GM18498 (cell line): Measurements from ENCODE around the gene SLC6A1.

Experiments
- ATAC-seq: cut with Tn5 transposase; IDR thresholded peaks from one replicate; pipeline ENCODE4 v1.9.1; 2021; ENCODE audit warnings: mild to moderate bottlenecking, moderate library complexity; ENCODE audit not compliant: unreplicated experiment

The SLC6A1 gene

DNA sequence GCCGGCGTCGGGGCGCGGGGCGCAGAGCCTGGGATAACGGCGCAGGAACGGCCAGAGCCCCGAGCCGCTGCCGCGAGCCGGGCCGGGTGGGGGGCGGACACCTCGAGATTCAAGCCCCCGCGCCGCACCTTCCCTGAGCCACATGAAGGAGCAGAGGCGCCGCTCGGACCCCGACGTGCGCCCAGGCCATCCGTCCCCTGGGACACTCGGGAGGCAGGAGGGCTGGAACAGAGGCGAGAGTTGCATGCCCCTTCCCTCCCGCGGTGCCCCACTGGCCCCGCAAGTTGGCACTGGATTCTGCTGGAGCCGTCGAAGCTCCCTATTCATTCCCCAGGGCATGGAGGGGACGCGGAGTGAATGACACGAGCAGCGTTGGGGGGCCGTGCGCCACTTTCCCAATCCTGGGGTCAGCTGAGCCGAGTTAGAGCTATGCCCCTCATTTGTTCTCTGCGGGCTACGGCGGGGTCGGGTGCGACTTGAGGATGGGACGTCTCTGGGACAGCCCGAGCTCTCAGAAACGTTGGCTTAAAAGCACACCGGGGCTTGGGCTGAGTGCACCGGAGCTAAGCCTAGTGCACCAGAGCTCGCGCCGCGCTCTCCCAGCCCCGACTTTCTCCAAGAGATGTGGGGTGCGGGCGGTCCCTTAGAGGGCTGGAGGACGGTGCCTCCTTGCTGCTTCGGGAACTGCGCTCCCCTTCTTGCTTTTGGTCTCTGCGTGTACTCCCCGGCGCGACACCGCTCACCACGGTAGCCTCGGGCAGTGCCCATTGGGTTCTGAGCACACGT is 588 bp downstream of the SLC6A1 start:
- ATAC-seq, result no peak

DNA sequence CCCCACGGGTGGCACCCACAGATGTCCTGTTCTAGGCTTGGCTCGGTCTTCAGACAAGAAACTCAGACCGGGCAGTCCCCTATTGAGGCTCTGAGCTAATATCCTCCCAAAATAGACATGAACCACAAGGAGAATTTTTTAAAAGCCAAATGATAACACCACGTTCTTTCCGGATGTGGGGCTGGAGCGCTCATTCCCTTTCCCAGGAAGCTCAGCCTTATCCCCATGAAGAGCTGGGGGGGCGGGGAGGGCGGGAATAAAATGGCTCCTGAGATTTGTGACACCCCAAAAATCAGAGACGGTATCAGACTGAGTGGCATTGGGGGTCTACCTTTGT is 1.1 kb downstream of the SLC6A1 start:
- no peak for ATAC-seq

DNA sequence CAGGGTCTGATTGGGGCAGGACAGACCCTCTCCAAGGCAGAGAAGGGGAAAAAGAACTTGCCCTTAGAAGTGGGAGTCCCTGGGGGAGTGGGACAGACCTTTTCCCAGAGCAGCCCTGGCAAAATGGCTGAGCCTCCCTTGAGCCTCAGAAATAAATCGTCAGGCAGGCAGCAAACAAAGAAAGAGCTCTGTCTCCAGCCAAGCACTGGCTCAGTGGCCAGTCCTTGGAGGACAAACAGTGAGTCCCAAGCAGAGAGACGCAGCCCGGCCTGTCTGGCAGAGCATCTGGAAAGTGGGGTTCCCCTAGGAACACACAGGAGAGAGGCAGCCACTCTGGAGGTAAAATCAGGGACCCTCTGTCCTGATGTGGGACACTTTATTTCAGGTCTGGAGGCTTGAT is 1.8 kb downstream of the SLC6A1 start:
- ATAC-seq, result no peak

DNA sequence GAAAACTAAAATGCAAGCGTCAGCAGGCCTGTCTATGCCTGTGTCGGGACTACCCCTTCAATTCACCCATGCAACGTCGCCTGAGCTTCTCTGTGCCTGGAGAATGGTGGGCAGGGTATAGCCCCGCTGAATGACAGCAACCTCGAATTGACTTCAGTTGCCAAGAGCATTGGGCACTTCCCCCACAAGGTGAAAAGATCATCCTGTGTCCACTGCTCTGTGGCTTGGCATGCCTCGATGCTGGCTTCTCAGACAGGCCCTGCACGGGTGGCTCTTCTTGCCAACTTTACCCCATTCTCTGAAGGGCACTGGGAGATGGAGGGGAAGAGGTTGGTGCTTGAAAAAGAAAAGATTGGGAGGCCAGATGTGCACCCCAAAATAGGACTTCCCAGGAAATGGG is 3.3 kb downstream of the SLC6A1 start:
- no peak for ATAC-seq

DNA sequence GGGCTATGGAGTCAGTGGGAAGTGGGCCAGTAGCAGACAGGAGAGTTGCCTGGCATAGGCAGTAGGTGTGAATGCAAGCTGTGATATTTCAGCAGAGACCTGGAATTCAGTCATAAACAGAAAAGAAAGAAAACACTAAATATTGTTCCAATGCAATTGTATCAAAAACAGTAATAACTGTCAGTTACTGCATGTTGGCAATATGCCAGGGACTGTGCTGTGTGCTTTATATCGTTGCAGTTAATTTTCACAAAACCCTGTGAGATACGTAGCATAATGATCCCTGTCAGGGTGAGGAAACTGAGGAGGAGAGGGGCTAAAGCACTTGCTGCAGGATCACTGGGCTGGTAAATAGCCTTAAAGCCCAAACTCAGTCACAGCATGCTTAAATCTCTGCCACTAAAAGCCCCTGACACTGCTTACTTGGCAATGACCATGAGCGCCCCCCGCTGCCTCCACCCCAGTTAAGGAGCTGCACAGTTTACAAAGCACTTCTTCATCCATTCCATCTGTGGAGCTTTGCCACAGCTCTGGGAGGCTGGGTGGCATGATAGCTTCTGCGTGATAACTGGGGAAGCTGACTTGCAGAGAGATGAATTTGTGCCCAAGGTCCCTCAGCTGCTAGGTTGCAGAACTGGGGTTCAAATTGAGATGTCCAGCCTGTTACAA is 3.9 kb downstream of the SLC6A1 start:
- ATAC-seq, result no peak

DNA sequence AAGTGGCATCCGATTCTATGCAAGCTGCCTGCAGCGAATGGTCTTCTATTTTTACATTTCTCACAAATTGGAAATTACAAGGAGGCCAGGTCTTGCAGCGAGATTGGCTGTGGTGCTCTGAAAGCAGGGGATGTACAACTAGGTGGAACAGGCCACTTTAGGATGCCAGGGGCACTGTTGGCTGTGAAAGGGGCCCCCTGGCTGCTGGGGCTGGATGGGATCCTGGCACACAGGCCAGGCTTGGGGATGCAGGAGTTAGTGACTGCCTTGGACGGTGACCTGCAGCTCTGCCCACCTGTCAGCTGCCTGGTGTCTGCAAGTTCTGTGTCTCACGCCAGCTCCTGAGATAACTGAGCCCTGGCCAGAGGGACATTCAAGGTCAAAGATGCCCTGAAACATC is 4.6 kb downstream of the SLC6A1 start:
- ATAC-seq, result no peak

DNA sequence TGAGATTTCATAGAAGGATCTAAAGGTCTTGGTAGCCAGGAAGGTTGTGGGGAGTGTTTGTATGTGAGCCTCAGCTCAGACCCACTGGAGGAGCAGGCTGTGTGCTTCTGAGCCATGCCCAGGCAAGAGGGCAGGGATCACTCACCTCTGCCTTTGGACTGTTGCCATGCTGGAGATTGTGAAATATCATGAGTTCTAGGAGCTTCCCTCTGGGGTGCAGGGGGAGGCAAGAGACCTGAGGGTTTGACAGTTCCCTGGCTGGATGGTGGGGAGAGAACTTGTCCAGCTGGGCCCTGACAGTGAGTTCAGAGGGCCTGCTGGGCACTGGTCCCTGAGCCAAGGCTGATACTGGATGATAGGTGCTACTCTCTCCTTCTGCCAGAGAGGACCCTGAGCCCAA is 6.0 kb downstream of the SLC6A1 start:
- no peak for ATAC-seq

DNA sequence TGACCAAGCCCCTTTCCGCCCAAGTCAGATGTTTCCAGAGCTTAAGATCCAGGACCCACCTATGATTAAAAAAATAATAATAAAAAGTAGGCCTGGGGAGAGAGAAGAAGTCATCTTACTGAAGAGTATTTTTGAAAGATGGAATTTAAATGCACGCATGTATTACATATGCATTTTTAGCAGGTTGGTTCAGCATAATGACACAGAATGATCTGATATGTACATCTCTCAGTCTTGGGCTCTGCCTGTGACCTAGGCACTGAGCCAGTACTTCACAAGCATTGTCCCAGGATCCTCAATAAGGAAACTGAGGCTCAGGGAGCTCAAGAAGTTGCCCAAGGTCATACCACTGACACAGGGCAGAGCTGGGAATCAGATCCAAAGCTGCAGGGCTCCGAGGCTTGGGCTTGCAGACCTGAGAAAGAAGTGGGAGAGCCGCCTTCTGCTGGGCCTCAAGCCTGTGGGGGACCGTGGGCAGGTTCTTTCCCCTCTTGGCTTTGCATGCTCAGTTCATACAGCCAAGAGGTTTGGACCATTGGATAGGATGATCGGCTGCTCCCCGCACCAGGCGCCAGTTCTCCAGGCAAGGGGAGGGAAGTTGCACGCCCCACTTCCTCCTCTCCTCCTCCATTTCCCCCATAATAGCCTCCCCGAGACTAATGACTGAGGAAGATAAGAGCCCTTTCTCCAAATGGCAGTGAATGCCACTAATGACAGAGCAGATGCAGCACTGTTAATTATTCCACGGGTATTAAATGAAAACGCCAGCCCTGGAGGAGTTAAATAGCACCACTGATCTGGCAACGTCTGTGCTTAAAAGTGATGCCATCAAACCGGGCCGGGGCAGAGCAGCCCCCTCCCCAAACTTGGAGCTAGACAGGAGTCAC is 6.9 kb downstream of the SLC6A1 start:
- ATAC-seq, result no peak

DNA sequence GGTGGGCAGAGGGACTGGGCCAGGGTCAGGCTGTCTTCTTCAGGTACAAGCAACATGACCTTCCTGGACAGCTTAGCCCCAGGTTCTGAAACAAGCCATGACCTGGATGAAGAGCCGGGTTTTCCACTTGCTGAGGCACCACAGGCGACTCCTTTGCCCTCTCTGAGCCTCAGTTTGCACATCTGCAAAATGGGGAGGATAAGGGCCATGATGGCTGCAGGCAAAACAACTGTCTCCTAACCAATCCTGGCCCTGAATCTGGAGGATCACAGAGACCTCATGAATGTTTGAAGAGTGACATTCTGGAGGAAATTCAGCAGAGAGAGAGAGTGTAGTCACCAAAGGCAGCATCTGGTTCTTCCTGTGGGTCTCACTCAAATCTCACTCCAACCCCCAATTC is 8.0 kb downstream of the SLC6A1 start:
- no peak for ATAC-seq

DNA sequence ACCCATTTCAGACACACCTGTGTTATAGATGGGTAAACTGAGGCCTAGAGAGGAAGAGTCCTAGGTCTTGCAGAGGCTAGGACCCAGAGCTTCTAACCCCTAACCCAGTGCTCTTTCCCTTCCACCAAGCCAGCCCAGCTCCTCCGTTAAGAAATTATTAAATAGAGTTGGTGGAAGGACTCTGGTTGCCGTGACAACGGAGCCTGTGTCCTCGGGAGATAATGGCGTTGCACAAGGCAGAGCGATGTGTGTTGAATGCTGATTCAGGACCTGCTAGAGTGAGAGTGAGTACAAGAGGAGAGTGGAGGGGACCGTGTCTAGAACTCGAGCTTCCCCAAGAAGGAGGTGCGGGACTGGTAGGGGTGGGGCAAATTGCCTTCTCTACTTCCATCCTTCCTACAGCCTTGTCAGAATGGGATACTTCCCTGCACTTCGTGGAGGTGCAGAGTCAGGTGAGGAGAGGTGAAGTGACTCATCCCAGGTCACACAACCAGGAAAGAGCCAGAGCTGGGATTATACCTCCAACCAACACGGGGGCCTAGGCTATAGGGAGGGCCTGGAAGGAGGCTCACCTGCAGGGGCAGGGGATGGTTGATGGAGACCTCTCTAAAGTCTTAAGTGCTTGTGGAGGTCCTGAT is 8.6 kb downstream of the SLC6A1 start:
- ATAC-seq, result no peak

DNA sequence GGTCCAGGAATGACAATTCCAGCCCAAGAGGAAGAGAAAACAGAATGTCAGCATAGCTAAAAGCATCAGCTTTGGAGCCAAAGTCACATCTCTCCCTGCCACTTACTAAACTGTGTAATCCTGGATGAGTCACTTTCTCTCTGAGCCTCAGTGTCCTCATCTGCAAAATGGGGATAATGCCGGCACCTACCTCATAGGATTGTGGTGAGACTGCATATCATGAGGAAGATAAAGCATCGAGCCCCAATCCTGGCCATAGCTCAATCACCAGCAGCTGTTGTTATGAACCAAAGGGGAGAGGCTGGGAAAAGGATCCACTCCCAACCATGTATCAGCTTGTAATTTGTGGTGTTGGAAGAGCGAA is 9.1 kb downstream of the SLC6A1 start:
- ATAC-seq, result no peak

DNA sequence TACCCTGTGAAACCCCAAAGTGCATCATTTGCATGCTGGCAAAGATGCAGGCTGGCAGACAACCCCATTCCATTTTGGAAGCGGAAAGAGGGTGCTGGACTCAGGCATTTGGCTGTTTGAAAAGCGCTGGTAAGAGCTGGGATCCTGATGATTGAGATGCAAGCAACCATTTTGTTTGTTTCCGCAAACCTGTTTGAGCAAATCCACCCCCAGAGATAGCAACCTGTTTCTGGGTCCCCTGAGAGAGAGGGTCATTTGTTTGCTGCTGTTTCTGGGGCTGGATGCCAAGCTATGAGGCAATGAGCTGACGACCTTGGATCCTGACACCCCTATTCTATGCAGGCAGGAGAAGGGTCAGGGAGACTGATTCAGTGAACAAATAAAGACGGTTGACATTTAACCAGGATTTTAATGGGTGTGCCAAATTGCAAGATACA is 9.8 kb downstream of the SLC6A1 start:
- ATAC-seq, result no peak

DNA sequence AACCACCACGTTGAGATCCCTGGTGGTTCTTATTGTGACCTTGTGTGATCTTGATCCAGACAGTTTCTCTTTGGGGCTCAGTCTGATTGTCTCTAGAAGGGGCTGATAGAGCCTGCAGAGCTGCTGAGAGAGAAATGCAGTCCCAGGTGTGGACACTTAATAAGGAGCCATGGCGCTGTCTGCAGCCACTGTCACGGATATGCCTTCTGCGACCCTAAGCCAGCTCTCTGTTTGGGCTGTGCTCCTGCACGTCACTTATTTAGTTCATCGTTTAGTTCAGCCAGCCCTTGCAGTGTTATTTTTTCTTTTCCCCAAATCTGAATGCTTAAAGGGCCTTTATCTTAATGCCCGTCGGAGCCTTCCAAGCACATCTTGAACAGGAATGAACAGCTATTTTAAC is 12.0 kb downstream of the SLC6A1 start:
- no peak for ATAC-seq

DNA sequence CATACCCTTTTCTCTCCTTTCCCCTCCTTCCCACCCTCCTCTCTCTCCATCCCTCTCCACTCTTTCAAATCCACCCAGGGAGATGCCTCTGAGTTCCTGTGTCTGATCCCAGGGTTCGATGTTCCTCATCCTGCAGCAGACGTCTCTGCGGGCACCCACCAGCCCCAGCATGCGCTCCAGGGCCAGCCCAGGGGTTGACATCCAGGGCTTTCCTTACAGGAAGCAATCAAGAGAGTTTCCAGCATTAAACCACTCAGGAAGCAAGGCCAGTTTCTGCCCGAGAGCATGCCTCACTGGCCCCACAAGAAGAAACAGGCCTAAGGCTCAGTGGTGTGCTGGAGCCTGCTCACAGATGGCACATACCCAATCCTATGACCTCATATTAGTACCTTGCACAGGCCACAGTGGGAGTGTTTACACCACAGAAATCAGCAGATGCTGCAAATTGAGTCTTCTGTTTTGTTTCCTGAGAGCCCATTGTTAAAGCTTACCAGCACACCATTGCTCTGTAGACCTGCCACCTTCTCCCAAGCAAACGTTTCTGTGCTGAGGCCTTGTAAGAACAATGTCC is 13.2 kb downstream of the SLC6A1 start:
- no peak for ATAC-seq

DNA sequence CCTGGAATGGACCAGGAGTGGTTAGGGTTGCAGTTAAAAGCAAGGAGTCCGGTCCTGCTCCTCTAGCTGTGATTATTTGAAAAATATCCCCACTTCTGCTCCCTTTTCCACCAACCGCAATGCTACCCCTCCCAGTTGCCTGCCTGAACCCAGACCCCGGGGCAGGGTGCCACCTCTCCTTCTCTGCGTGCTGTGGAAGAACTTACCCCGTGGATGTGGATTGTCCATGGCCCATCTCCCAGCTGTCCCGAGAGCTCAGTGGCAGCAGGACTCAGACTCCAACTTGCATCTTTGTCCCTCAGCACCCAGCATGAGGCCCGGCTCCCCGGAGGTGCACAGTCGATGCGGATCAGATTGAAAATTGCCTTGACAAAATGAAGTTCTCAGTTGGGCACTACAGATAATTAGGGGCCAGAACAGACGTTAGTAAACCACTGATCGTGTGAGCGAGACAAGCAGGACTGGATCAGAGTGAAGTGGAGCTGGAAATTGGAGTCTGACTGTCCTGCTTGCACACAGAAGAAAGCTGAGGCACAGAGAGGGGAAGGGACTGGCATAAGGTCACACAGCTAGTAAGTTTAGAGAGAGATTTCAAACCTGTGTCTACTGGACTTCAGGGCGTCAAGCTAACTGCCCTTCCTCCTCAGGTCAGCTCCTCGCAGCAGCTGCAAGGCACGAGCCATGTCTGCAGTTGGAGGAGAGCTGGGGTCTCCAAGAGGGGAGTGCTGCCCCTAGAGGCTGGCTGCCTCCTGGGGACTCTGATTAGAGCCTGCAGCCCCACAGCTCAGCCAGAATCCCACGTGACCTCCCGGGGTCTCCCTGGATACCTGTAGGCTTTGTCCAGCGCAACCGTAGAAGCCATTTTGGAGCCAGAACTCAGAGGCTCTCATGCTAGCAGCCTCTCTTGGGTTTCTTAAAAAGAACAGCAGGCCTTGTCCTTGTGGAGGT is 14.7 kb downstream of the SLC6A1 start:
- ATAC-seq, result no peak

DNA sequence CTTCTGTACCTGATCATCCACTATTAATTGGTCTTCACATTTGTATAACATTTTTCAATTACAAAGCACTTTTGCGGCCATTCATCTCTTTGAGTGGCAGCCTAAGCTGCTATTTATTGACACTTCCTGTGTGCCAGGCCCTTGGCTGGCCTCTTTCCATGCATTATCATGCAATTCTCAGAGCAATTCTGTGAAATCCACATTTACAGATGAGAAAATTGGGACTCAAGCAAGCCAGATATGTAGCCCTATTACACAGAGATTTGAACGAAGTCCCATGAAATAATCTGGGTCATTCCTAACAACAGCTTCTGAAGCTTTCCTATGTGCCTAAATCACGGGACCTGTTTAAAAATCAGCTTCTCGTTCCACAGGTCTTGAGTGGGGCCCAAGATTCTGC is 17.4 kb downstream of the SLC6A1 start:
- ATAC-seq, result no peak

DNA sequence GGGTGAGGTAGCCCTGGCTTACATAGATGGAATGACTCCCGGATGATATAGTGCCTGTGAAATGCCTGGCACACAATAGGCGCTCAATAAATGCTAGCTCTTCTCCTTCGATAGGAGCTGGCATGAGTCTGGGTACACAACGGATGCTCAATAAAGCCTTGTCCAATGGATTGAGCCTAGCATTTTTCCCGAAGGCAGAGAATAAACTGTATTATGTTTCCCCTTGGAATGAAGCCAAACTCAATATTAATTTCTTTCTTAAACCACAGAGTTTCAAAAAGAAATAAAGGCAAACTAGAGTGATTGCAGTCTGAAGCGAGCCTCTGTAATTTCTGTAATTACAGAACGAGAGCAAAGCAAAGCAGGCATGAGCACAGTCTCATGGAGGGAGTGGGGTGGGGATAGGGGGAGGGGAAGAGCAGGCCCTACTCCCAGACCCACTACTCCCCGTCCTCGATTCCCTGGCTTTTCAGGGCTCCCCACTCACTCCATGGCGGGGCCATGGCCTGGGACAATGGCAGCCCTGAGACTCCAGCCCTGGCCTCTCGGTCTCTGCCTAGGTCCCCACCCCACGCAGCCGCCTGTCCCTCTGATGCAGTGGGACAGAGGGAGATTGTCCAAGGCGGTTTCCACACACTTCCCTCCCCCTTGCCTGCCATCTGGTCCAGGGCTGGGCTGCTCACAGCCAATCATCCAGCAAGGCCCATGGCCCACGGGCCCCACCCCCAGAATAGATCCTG is 18.0 kb downstream of the SLC6A1 start:
- ATAC-seq, result no peak

DNA sequence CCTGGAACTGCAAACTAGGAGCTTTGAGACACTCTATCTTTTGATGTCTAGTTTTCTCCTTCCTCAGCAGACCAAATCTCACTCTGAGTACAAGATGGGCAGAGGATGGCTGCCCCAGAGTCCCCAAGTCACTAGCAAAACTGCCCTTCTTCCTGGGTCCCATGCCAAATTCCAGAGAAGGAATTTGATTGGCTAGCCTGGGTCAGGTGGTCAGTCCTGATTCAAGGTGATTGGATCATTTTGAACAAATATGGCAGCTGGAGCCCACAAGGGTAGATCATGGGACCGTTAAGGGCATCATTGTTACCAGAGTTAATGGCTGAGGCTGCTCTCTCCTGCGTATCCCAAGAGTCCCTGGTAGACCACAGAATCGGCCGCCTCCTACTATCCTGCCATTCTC is 21.7 kb downstream of the SLC6A1 start:
- ATAC-seq, result no peak

DNA sequence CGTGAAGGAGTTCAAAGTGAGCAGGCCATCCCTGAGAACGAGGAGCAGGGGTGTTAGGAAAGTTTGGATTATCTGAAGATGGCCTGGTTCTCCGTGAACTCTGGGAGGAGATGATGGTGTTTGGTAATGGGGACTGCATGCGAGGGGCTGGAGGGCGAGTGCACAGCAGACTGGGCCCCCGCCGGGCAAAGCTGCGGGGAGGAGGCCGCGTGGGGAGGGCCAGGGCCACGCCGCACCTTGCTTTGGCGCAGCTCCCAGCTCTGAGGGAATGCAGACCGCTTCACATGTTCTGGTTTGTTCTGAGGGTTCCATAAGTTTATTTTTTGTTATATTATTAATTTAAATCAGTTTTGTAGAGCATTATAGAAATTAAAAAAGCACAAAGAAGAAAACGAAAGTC is 22.2 kb downstream of the SLC6A1 start:
- no peak for ATAC-seq
